Activated T-cell treated with anti-CD3 and anti-CD28 coated beads for 1 hour (primary cell): ENCODE results near the gene TFPI.
"Not testable (repeated sequence)": the region's sequence is repeated elsewhere in the genome, so short reads cannot be mapped to it uniquely, and the experiment has no call there.

Experiments
- DNase-seq: peaks from one replicate; pipeline ENCODE4 v3.0.0-alpha.2; 2020; ENCODE audit warnings: low read depth

Gene TFPI

DNA sequence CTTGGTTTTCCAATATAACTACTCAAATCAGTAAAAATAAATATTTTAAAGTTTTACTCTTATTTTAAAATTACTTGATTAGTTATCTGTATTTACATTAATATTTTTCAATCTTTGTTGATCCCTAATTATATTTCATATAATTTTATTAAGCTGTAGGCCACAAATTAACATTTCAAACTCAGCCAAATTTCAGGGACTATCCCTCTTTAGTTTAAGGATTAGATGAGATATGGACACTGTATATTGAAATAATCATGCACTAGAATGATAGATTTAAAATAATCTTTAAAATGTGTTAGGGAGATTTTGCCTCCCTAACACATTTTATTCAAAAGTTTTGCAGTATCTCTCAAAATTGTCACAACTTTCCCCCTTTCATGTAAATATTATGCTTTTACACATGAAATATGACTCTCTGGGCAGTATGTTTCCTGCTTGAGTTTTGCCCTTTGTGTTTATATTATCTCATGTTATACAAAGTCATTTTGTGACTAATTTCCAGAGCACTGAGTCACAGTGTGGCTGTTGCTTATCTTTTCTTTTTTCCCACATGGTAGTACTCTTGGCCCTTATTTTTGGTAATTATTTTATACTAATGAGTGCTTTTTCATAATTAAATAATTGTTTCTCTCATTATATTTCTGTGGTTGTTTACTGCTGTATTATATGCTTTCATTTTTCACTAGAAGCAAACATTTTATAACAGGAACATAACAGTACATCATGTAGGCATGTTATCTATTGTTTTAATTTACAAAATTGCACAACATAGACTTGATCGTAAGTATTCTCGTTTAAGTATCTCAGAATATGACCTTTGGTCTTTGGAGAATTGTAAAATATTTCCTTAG lies 1.2 kb downstream of the TFPI start:
- no peak for DNase-seq

DNA sequence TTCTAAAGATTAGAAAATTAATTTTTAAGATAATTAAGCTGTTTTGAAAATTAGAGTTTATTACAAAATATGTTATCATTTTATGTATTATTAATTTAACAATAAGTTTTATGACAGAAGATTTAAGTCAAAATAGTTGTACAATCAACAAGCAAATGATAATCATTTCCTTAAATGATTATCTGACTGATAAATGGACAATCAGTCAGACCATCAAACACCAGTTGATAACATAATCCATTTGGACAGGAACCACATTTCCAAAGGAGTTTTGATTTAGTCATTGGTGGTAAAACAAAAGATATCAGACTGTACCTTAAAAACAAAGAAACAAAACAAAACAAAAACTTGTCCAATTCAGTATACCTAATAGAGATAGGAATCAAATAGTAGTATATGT lies 1.9 kb downstream of the TFPI start:
- no peak for DNase-seq

DNA sequence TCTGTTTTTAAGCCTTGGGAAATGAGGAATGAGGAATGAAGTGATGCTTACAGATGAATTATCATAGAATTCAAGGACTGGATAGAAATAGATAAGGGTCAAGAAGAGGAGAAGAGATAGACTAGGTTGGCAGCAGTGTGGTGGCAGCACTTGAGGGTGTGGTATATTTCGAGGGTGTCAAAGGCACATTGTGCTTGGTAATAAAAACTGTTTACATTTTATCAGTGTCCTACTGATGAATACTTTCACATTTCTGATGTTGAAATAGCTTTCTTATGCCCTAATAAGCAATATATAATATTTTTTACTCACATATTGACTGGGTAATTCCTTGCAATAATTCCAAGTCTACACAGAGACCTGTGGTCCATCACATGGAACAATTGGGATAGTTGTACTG lies 3.4 kb downstream of the TFPI start:
- no peak for DNase-seq

DNA sequence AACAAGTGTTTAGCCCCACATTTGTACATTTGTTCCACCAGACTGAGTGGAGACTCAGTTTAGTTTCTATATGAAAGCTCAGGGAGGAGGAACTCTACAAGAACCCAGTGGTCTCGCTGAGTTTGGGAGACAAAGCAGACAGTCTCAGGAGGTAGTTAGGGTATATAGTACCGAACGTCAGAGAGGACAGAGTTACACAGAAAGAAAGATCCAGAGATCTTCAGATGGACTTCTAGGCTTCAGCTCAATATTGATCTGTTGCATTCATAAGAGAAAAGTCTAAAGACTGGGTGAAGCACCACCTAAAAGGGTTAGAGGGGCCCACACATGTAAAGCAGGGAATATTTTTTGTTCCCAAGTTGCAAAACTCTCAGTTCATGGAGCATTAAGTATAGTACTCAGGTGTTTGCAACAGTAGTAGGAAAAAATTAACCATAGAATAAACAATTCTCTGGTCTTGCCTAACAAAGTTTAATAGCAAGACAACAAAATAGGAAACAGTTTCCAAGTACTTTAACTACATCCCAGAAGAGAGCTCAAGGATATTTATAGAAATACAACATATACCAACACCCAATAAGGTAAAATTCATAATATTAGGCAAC lies 4.2 kb downstream of the TFPI start:
- DNase-seq: no peak

DNA sequence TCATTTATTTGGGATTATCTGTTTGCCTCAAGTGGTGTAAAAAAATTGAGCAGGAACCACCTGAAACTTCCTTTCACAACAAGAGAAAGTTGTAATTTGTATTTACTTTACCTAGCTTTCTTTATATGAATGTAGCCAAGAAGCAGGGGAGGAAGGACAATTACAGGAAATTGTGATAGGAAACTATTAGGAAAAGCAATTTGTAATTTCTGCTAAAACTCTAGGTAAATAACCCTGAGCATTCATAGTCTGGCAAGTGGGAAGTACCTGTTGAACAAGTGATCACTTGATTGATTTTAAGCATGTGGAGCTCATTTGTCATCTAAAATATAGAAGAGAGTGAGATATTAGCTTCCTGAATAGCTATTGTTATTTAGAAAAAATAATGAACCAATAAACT lies 5.0 kb downstream of the TFPI start:
- no peak for DNase-seq

DNA sequence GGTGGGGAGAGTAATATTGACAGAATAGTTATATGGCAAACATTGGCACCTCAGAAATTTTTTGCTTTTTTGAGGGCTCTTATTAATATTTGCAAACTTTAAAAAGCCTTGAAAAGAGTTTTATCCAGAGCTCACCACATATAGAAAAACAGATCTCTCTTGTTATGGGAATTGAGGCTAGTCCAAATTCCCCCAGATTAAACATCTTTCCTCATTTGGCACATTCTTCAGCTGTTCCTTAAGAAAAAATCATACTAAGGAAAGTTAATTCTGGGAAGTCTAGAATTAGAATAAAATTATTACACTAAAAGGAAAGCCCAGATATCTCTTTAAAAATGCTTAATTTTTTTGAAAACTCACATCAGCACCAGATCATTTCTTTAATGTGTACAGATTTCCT lies 5.6 kb downstream of the TFPI start:
- no peak for DNase-seq

DNA sequence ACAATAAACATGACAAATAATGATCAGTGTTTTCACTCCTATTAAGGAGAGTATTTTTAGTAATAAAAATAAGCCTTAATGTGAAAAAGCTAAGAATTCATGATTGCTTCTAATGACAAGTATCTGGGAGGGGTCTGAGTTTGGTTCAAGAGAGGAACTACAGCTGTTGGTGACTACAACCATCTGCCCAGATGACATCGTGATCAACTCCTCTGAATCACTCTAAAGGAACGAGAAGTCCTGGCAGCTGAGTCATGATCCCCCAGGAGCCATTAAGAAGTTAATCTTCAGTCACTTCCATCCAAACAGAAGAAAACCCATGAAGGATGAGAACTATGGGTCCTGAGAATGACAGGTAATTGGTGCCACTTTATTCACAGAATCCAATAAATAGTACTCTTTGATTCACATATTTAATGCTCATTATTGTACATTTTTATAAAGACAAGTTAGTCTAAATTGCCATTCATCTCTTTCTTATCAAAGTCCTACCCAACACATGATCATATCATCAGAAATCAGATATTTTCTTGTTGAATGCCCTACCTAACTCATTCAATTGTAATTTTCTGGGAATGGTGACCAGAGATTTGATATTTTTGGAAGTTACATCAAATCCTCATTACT lies 6.8 kb downstream of the TFPI start:
- DNase-seq: no peak

DNA sequence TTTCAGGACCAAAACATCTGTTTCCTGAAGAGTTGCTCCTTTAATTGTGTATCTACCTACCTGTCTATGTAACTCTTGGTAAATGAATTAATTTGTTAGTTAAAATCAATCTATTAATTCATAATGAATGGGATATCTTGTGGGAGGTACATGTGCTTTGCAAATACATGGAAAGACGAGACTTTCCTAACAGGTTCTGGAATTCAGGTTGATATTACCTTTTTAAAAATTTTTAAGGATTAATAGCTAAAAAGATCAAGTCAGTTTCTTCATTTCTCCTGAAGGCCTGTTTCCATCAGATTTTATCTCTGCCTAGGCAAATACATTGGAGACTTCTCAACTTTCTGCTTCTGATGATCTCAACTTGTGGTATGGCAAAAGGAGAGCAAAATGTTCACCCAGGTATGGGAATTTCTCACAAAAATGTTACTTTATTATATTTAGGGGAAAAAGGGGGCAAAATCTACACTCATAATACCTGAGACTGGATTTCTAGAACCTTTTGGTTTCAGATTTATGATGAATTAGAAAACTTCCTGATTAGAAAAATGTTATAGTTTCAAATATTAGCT lies 7.4 kb downstream of the TFPI start:
- no peak for DNase-seq

DNA sequence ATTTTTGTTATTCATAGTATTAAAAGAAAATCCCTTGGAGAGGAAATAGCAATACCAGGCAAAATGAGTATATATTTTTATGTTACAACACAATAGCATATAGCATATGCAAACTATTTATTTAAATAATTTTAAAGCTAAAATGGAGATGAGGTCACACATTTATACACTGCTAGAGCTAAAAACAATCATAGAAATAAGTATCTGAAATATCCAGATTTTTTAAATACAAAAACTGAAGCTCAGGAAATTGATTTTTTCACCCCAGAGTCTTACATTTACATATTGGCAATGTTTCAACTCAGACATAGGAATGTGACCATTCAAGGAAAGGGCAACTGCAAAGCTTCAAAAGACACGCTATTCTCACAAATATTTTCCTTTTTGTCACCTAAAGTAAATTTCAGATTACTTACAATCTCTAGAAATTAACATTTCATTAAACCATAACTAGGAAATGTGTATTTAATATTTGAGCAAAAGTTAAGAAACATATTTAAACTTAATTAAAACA lies 8.9 kb downstream of the TFPI start:
- no peak for DNase-seq

DNA sequence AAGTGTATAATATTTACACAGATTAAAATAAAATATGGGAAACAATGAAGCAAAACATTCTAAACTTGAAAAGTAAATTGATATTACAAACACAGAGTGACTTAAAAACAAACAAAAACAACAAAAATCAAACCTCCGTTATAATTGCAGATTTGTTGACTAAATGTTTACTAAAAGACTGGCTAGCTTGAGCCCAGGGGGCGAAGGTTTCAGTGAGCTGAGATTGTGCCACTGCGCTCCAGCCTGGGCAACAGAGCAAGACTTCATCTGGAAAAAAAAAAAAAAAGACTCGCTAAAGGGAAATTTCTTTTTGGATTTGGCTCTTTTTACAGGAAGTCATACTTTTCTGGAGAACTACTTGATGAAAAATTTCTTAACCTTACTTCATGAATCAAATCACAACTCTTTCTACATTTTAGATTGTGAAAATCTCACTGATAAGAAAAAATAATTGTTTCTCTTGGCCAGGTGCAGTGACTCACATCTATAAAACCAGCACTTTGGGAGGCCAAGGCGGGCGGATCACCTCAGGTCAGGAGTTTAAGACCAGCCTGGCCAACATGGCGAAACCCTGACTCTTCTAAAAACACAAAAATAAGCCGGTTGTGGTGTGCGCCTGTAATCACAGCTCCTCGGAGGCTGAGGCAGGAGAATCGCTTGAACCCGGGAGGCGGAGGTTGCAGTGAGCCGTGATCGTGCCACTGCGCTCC lies 9.7 kb downstream of the TFPI start:
- DNase-seq: no peak

DNA sequence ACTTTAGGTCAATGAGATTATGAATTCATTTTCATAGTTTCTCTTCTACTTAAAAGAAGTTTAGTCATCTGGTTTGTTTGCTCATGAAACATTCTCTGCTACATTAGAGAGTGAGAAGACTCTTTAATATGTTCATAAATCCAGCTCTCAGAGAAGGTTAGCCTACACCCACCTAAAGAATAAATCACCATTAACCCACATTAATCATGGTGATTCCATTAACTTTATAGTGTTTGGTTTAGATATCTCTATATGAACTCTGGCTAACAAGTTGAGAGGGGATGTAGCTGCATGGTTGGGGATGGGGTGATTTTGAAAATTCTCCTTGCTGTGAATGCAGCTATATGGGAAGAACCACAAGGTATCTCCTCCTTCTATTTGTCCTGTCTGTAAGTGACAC lies 10.7 kb downstream of the TFPI start:
- no peak for DNase-seq

DNA sequence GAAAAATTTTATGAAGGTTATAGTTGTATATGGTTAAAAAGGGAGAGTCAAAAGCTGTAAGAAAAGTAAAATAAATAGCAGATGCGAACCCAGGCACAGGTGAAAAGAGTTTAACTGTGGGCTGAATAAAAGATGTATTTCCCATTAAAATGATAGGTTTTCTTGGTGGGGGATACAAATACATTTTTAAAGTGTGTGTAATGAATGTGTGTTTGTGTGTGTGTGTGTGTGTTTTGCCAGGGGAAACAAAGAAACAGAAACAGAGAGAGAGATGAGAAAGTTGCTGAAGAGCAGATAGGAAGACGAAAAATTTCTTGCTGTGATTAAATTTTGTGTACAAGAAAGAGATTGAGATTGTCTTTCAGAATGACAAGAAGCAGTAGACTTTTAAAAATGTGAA lies 12.1 kb downstream of the TFPI start:
- no peak for DNase-seq

DNA sequence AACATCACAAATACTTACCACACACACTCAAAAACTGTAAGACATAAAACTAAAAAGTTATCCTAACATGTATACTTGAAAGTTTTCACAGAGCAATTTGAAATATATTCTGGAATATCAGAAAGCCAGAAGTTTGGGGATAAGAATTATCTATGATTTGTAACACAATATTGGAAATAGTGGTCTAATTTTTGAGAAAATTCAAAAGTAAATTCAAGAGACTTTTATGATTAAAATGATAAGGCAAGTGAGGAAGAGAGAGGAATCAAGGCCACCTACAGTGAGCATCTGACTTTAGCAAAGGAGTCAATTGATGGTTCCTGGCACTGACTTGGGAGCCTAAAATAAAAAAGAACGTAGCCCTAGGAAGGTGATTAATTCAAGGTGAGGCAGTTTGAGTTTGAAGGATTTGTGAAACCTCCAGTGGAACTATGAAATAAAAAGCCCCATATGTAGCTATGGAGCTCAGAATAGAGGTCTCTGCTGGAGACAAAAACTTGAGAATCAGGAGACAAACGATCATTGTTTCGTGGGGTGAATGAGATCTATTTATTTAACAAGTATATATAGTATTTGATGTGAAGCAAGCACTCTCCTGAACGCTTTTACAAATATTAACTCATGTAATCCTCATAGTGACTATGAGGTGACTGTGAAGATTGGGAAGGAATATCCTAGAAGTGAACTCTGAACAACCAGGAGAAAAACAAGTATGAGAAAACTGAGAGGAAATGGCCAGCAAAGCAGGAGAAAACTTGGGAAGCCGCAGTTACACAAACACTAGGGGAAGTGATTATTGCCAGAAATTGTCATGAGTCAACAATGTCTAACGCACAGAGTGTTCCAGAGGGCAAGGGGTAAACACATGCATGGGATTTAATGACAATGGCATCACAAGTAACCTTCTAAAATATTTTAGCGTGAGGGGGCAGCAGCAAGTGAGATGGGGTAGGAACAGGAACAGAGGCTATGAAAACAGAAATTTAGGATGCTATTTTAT lies 12.8 kb downstream of the TFPI start:
- no peak for DNase-seq

DNA sequence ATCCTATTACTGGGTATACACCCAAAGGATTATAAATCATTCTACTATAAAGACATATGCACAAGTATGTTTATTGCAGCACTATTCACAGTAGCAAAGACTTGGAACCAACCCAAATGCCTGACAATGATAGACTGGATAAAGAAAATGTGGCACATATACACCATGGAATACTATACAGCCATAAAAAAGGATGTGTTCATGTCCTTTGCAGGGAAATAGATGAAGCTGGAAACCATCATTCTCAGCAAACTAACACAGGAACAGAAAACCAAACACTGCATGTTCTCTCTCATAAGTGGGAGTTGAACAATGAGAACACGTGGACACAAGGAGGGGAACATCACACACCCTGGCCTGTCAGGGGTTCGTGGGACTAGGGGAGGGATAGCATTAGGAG lies 16.0 kb downstream of the TFPI start:
- not testable (repeated sequence) for DNase-seq

DNA sequence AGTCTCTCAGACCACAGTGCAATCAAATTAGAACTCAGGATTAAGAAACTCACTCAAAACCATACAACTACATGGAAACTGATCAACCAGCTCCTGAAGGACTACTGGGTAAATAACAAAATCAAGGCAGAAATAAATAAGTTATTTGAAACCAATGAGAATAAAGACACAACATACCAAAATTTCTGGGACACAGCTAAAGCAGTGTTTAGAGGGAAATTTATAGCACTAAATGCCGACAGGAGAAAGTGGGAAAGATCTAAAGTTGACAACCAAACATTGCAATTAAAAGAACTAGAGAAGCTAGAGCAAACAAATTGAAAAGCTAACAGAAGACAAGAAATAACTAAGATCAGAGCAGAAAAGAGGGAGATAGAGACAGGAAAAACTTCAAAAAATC lies 18.9 kb downstream of the TFPI start:
- not testable (repeated sequence) for DNase-seq

DNA sequence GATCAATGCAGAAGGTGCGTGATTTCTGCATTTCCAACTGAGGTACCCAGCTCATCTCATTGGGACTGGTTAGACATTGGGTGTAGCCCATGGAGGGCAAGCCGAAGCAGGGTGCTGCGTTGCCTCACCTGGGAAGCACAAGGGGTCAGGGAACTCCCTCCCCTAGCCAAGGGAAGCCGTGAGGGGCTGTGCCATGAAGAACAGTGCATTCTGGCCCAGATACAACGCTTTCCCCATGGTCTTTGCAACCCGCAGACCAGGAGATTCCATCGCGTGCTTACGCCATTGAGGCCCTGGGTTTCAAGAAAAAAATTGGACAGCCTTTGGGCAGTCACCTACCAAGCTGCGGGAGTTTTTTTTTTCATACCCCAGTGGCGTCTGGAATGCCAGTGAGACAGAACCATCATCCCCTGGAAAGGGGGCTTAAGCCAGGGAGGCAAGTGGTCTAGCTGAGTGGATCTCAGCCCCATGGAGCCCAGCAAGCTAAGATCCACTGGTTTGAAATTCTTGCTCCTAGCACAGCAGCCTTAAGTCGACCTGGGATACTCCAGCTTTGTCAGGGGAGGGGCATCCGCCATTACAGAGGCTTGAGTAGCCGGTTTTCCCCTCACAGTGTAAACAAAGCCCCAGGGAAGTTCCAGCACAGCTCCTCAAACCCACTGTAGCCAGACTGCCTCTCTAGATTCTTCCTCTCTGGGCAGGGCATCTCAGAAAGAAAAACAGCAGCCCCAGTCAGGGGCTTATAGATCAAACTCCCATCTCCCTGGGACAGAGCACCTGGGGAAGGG lies 21.7 kb downstream of the TFPI start:
- no peak for DNase-seq

DNA sequence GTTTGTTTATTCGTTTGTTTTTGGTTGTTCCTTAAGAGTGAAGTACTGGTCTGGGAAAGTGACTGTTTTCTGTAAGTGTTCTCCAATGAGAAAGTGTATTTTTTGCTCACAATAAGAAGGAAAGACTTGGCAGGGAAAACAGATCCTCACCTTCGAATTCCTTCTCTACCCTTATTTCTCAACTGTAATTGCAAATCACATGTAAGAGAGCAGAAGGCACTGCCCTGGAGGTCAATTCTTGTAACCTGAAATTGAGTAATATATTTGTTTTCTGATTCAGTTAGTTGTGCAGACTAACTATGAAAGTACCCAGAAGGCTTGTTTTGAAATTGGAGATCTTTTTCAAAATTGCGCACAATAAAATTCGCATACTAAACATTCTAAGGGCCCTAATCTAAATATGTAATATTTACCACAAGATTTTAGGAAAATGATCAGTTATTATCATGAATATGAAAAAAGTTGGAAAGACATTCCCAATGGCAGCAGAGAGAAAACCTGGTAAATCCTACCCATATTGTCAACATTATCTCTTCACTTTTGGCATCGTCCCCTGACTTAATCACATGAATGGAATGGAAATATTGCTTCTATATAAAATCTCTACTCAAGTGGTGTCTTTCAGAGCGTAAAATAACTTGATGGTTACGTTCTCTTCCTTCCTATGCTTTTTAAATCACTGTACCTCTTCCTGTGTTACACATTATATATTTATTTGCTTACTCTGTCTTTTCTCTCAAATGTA lies 24.1 kb downstream of the TFPI start:
- no peak for DNase-seq

DNA sequence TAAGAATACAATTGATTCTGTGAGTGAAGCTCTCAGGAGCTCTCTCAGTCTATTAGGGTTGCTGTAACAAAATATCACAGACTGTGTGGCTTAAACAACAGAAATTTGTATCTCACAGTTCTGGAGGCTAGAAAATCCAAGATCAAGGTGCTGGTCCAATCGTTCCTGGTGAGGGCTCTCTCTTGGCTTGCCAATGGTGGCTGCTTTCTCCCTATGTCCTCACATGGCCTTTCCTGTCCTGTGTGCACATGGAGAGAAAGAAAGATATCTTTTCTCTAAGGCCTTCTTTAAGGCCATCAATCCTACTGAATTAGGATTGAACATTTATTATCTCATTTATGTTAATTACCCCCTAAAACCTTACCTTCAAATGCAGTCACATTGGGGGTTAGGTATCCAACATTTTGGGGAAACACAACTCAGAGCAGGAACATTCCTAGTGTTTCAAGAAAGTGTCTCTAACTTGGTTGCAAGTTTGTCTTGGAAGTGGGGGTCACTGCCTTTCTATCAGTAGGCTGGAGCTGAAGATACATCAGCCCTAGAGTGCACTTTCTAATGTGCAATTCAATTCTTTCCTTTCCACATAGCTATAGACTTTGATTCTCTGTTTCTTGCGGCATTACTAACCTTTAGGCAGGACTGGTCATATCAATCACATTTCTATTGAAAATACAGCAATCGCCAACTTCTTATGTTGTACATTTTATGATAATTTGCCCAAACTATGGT lies 24.8 kb downstream of the TFPI start:
- no peak for DNase-seq

DNA sequence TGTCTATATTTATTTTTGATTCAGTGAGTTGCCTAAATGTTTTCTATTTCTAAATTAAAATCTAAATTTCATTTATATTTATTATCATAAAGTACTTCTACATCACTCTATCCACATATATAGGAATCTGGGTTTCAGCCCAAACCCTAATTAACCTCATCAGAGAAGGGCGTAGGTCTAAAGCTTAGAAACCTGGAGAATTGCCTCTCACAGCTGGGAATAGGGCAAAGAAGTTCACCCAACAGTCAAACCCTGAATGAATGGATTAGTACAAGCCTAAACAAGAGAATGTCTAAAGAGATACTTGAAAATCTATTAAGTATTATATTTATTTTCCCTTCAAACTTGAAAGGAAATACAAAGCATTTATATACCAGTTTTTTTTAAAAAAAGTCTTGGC lies 26.2 kb downstream of the TFPI start:
- no peak for DNase-seq
